PFSK-1 (cell line): ENCODE data around the gene IFIH1.

Source experiments
- FOXP2 ChIP-seq: optimal IDR thresholded peaks from 2 replicates; pipeline ENCODE3; 2011; ENCODE audit warnings: borderline replicate concordance, control low read depth, inconsistent platforms; ENCODE audit not compliant: insufficient read depth; ENCODE audit errors: extremely low read length, extremely low read depth
- POLR2AphosphoS5 ChIP-seq: IDR thresholded peaks from 2 replicates; pipeline ENCODE4 v1.6.1; 2012; ENCODE audit warnings: low read depth, mild to moderate bottlenecking, control low read depth, low read length, moderate library complexity
- REST ChIP-seq, 2 experiments: IDR thresholded peaks; 2 replicates each; pipeline versions ENCODE4 v1.6.1 to v1.8.0; 2011 to 2012; ENCODE audit warnings: low read depth in 2 of 2, low read length in 2 of 2, control low read depth in 1 of 2, inconsistent platforms in 1 of 2, mild to moderate bottlenecking in 1 of 2, moderate library complexity in 1 of 2; ENCODE audit not compliant: insufficient read depth in 1 of 2
- SIN3A ChIP-seq: IDR thresholded peaks from 2 replicates; pipeline ENCODE4 v1.6.1; 2012; ENCODE audit warnings: mild to moderate bottlenecking, low read length, moderate library complexity, borderline replicate concordance; ENCODE audit not compliant: insufficient read depth
- TAF1 ChIP-seq: IDR thresholded peaks from 2 replicates; pipeline ENCODE4 v1.6.1; 2012; ENCODE audit warnings: low read length, control low read depth, borderline replicate concordance; ENCODE audit not compliant: insufficient read depth

IFIH1 gene

GRCh38 chr2:162282765-162283425 is 35.6 kb downstream of the IFIH1 start:
- TF ChIP-seq FOXP2 (no peak), TAF1 (no peak), SIN3A (no peak)

- TF ChIP-seq REST (IDR thresholded peaks at IDR 0.05; ENCODE audit: insufficient read depth in 1 of 2, low read depth in 2 of 2, low read length in 2 of 2) (no peak), TAF1 (no peak), FOXP2 (no peak), SIN3A (no peak), POLR2AphosphoS5 (no peak)
These were observed 37.8 kb downstream of the IFIH1 start for GRCh38 chr2:162280654-162281053.

GRCh38 chr2:162277381-162277780 is 41.1 kb downstream of the IFIH1 start:
- TF ChIP-seq POLR2AphosphoS5 (no peak), TAF1 (no peak), FOXP2 (no peak), SIN3A (no peak), REST (IDR thresholded peaks at IDR 0.05; ENCODE audit: insufficient read depth in 1 of 2, low read depth in 2 of 2, low read length in 2 of 2) (no peak)

- TF ChIP-seq TAF1 (no peak), FOXP2 (no peak), POLR2AphosphoS5 (no peak), SIN3A (no peak), REST (IDR thresholded peaks at IDR 0.05; ENCODE audit: insufficient read depth in 1 of 2, low read depth in 2 of 2, low read length in 2 of 2) (no peak)
These were observed 50.5 kb downstream of the IFIH1 start for GRCh38 chr2:162267996-162268395.

GRCh38 chr2:162267496-162267895 is 51.0 kb downstream of the IFIH1 start:
- TF ChIP-seq POLR2AphosphoS5 (no peak), SIN3A (no peak), TAF1 (no peak), FOXP2 (no peak), REST (IDR thresholded peaks at IDR 0.05; ENCODE audit: insufficient read depth in 1 of 2, low read depth in 2 of 2, low read length in 2 of 2) (no peak)
